ENCODE measurements around the gene CCDC8.
"Not testable (repeated sequence)": the region's sequence is repeated elsewhere in the genome, so short reads cannot be mapped to it uniquely, and the experiment has no call there.

Gene CCDC8

DNA sequence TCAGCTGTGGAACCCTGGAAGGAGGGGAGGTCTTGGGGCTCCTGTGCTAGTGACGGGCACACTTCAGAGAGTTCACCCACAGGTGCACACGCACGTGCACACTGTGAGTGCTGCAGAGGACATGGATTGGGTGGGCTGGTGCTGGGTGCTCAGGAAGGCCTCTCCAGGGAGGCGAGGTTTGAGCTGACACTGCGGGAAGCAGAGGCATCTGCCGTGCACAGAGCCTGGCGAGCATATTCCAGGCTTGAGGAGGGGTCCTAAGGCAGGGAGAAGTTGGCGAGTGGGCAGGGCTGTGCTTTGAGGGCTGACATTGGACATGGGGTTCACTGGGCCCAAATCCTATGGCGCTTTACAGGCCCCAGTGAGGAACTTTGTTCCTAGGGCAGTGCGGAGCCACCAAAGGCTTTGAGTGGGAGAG lies 25.6 kb downstream of the CCDC8 start:
- intact Hi-C loops (cut with micrococcal nuclease): no loop called here
- Mint-ChIP-seq H3K9me3 (peaks cover 7% of the 10 kb centered on the region), H3K4me1 (ENCODE audit: low read depth) (peaks cover 14% of the 10 kb centered on the region), H3K27ac (no peak overlapping the region), H3K27me3 (no peaks in the 10 kb centered on the region), H3K4me3 (no peak overlapping the region), H3K36me3 (ENCODE audit: low read depth) (peaks cover 93% of the 10 kb centered on the region)

DNA sequence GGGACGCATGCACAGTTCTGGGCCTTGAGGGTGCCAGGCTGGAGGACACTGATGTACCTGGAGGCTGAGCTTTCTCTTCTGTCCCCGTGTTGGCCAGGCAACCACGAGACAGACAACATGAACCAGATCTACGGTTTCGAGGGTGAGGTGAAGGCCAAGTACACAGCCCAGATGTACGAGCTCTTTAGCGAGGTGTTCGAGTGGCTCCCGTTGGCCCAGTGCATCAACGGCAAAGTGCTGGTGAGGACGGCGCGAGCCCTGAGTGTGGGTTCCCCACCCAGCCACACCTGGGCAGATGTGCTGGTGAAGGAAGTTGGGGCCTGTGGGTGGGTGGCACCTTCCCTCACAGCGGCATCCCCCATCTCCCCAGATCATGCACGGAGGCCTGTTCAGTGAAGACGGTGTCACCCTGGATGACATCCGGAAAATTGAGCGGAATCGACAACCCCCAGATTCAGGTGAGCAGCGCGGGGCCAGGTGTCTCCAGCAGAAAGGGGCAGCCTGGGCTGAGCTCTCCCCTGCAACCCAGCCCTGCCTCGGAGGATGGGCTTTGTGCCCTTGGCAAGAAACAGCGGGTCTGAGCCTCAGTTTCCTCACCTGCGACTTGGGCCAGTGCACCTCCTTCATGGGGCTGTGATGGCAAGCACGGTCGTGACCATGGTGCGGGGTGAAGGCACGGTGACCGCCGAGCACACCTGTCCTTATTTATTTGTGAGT lies 26.2 kb downstream of the CCDC8 start:
- Mint-ChIP-seq H3K36me3 (ENCODE audit: low read depth) (peaks cover 97% of the 10 kb centered on the region), H3K27me3 (no peaks in the 10 kb centered on the region), H3K9me3 (peaks cover 7% of the 10 kb centered on the region), H3K4me3 (no peak overlapping the region), H3K27ac (no peak overlapping the region), H3K4me1 (ENCODE audit: low read depth) (peaks cover 9% of the 10 kb centered on the region)
- intact Hi-C loops (cut with micrococcal nuclease): no loop called here

DNA sequence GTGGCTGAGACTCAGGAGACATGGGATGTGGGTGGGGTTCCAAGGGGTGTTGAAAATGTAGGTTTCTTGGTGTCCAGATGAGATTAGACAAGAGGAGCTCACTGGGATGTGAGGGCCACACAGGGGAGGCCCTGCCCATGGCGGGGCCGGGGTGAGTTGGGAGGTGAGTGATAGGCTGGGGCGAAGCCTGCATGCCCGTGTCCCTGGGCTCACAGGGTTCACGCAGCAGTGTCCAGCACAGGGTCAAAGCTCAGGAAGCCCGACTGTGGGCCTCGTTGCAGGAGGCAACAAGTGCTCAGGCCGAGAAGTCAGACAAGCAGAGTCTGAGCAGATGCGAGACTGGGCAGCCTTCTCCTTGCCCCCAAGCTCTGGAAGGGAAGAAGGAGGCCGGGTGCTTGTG lies 27.2 kb downstream of the CCDC8 start:
- Mint-ChIP-seq H3K4me1 (ENCODE audit: low read depth) (peaks cover 9% of the 10 kb centered on the region), H3K9me3 (peaks cover 7% of the 10 kb centered on the region), H3K27me3 (no peaks in the 10 kb centered on the region), H3K4me3 (no peak overlapping the region), H3K27ac (no peak overlapping the region), H3K36me3 (ENCODE audit: low read depth) (peaks cover 100% of the 10 kb centered on the region)
- intact Hi-C loops (cut with micrococcal nuclease): no loop called here

DNA sequence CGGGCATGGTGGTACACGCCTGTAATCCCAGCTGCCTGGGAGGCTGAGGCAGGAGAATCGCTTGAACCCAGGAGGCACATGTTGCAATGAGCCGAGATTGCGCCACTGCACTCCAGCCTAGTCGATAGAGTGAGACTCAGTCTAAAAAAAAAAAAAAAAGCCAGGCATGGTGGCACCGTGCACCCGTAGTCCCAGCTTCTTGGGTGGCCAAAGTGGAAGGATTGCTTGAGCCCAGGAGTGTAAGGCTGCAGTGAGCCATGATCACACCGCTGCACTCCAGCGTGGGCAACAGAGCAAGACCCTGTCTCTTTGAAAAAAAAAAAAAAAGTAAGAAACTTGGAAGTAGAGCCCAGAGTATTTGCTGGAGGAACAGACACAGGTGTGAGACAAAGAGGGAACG lies 27.7 kb downstream of the CCDC8 start:
- no peaks in the 10 kb centered on the region for H3K27me3 Mint-ChIP-seq
- intact Hi-C loops (cut with micrococcal nuclease): no loop called here
- H3K9me3 Mint-ChIP-seq: peaks cover 7% of the 10 kb centered on the region
- H3K27ac Mint-ChIP-seq: no peak overlapping the region
- H3K36me3 Mint-ChIP-seq (ENCODE audit: low read depth): peaks cover 100% of the 10 kb centered on the region
- peaks cover 9% of the 10 kb centered on the region for H3K4me1 Mint-ChIP-seq (ENCODE audit: low read depth)
- no peak overlapping the region for H3K4me3 Mint-ChIP-seq

DNA sequence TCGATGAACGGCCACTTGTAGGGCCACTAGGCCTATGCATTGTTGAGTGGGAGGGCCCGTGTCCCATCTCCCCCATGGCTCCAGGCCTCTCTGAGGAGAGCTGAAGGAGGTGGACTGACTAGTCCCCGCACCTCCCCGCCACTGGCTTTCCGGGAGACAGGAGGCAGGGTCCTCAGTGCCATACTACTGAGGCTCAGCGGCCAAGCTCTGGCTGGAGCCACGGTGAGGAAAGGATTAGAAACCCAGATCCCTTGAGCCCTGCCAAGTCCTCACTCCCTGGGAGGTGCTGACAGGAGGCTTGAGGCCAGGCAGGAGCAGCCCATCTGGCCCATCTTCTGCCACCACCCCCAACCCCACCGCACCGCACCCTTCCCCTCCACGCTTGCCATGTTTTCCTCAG lies 29.0 kb downstream of the CCDC8 start:
- Mint-ChIP-seq H3K36me3 (ENCODE audit: low read depth) (peaks cover 98% of the 10 kb centered on the region), H3K4me1 (ENCODE audit: low read depth) (peaks cover 2% of the 10 kb centered on the region), H3K27ac (no peak overlapping the region), H3K27me3 (no peaks in the 10 kb centered on the region), H3K9me3 (peaks cover 4% of the 10 kb centered on the region), H3K4me3 (no peak overlapping the region)
- intact Hi-C loops (cut with micrococcal nuclease): no loop called here

DNA sequence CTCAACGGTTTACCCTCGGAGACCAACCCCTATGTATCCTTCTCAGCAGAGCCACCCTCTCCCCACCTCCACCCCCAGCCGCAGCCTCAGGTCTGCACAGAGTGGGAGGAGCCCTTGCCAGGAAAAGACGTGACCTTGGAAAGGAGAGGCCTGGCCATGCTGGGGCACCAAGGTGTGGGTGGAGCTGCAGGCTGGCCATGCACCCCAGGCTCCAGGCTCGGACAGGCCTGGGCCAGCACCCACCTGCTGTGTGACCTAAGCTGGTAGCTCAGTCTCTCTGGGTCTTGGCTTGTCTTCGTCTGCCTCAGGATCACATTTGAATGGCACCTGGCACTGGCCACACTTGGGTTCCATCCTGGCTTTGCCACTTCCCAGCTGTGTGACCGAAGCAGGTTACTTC lies 29.5 kb downstream of the CCDC8 start:
- intact Hi-C loops (cut with micrococcal nuclease): no loop called here
- no peaks in the 10 kb centered on the region for H3K9me3 Mint-ChIP-seq
- peaks cover 98% of the 10 kb centered on the region for H3K36me3 Mint-ChIP-seq (ENCODE audit: low read depth)
- H3K4me1 Mint-ChIP-seq (ENCODE audit: low read depth): no peaks in the 10 kb centered on the region
- H3K27me3 Mint-ChIP-seq: no peaks in the 10 kb centered on the region
- H3K4me3 Mint-ChIP-seq: no peak overlapping the region
- H3K27ac Mint-ChIP-seq: no peak overlapping the region

DNA sequence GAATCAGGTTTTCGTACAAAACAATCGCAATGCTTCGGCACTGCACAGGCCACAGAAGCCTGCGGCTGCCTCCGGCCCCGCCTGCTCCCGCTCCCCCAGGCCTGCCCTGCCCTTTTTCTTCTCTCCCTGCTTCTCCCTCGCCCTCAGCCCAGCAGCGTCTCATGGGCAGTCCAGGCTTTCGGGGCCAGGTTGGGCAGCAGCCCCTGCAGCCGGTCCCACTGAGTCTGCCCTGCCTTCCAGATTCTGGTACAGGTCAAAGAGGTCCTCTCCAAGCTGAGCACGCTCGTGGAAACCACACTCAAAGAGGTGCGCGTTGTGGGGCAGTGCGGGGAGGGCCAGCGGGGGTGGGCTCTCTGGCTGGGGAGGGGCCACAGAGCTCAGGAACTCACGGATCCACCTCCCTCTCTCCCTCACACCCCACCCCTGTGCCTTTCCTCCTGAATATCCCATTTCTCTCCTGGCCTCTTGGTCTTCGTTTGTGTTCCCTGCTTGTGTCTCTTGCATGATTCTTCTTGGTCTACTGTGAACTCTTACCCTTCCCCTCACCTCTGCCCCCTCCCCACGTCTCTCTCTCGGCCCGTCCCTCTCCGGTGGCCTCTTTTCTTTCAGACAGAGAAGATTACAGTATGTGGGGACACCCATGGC lies 30.1 kb downstream of the CCDC8 start:
- Mint-ChIP-seq H3K27ac (no peak overlapping the region), H3K4me1 (ENCODE audit: low read depth) (no peaks in the 10 kb centered on the region), H3K4me3 (no peak overlapping the region), H3K36me3 (ENCODE audit: low read depth) (peaks cover 98% of the 10 kb centered on the region), H3K9me3 (no peaks in the 10 kb centered on the region), H3K27me3 (no peaks in the 10 kb centered on the region)
- intact Hi-C loops (cut with micrococcal nuclease): no loop called here

DNA sequence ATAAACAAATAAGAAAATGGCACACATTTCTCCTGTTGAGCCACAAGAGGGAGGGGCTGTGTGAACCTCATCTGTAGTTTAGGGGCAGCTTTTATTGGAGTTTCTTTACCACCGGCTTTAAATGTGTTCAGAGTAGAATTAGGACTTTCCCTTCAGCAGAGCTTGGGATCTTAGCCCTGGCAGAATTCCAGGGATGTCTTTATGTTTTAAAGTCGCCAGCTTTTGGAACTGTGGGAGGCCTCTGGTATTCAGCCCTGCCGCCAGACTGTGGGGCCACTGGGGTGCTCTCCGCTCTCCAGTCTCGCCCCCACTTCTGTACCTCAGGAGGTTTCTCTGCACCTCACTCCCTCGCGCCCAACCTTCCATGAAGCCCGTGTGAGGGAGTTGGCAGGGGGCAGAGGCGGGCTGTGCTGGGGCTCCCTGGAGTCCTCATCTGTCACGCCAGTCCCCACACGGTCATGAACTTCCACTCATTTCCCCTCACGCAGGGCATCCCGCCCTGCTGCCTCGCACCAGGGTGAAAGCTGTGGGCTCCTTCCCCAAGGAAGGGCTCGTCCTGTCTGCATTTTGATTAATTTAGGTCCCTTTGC lies 31.5 kb downstream of the CCDC8 start:
- Mint-ChIP-seq H3K27ac (no peak overlapping the region), H3K9me3 (no peaks in the 10 kb centered on the region), H3K36me3 (ENCODE audit: low read depth) (peaks cover 98% of the 10 kb centered on the region), H3K4me3 (no peak overlapping the region), H3K27me3 (no peaks in the 10 kb centered on the region), H3K4me1 (ENCODE audit: low read depth) (no peaks in the 10 kb centered on the region)
- intact Hi-C loops (cut with micrococcal nuclease): no loop called here

DNA sequence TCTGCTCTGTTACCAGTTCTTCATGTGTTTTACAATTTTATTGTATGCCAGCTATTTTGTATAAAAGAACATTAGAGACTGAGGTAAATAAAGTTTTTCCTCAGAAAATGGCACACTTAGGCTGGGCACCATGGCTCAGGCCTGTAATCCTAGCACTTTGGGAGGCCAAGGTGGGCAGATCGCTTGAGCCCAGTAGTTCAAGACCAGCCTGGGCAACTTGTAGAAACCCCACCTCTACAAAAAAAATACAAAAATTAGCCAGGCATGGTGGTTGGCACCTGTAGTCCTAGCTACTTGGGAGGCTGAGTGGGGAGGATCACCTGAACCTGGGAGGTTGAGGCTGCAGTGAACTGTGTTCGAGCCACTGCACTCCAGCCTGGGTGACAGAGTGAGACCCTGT lies 32.0 kb downstream of the CCDC8 start:
- Mint-ChIP-seq H3K9me3 (no peaks in the 10 kb centered on the region), H3K27me3 (no peaks in the 10 kb centered on the region), H3K36me3 (ENCODE audit: low read depth) (peaks cover 98% of the 10 kb centered on the region), H3K4me1 (ENCODE audit: low read depth) (no peaks in the 10 kb centered on the region), H3K4me3 (no peak overlapping the region), H3K27ac (no peak overlapping the region)
- intact Hi-C loops (cut with micrococcal nuclease): no loop called here

DNA sequence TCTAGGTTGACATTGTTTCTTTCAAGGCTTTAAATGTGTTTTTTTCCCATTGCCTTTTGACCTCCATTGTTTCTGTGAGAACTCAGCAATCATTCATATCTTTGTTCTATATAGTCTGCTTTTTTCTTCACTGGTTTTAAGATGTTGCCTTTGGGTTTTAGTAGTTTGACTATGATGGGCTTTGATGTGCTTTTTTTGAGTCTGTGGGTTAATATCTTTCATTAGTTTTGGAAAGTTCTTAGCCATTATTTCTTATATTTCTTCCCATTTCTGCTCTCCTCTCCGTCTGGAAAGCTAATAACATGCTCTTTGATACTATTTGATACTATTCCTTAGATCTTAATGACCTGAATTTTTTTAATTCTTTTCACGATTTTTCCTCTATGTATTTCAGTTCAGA lies 32.7 kb downstream of the CCDC8 start:
- Mint-ChIP-seq H3K4me3 (no peak overlapping the region), H3K4me1 (ENCODE audit: low read depth) (no peaks in the 10 kb centered on the region), H3K9me3 (no peaks in the 10 kb centered on the region), H3K36me3 (ENCODE audit: low read depth) (peaks cover 98% of the 10 kb centered on the region), H3K27me3 (no peaks in the 10 kb centered on the region), H3K27ac (no peak overlapping the region)
- intact Hi-C loops (cut with micrococcal nuclease): no loop called here

DNA sequence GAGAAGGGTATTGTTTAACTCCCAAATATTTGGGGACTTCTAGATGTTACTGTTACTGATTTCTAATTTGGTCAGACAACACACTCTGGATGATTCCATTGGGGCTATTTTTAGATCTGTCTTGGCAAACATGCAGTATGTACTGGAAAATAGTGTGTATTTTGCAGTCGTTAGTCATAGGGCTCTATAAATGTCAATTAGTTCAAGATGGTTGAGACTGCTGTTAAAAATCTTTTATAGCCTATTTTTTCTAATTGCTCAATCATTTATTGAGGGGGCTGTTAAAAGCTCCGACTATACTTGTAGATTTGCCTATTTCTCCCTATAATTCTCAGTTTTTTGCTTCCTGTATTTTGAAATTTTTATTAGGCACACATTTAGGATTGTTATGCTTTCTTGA lies 35.1 kb downstream of the CCDC8 start:
- Mint-ChIP-seq H3K9me3 (no peaks in the 10 kb centered on the region), H3K4me3 (no peak overlapping the region), H3K36me3 (ENCODE audit: low read depth) (peaks cover 97% of the 10 kb centered on the region), H3K27me3 (no peaks in the 10 kb centered on the region), H3K27ac (no peak overlapping the region), H3K4me1 (ENCODE audit: low read depth) (no peaks in the 10 kb centered on the region)
- intact Hi-C loops (cut with micrococcal nuclease): no loop called here

DNA sequence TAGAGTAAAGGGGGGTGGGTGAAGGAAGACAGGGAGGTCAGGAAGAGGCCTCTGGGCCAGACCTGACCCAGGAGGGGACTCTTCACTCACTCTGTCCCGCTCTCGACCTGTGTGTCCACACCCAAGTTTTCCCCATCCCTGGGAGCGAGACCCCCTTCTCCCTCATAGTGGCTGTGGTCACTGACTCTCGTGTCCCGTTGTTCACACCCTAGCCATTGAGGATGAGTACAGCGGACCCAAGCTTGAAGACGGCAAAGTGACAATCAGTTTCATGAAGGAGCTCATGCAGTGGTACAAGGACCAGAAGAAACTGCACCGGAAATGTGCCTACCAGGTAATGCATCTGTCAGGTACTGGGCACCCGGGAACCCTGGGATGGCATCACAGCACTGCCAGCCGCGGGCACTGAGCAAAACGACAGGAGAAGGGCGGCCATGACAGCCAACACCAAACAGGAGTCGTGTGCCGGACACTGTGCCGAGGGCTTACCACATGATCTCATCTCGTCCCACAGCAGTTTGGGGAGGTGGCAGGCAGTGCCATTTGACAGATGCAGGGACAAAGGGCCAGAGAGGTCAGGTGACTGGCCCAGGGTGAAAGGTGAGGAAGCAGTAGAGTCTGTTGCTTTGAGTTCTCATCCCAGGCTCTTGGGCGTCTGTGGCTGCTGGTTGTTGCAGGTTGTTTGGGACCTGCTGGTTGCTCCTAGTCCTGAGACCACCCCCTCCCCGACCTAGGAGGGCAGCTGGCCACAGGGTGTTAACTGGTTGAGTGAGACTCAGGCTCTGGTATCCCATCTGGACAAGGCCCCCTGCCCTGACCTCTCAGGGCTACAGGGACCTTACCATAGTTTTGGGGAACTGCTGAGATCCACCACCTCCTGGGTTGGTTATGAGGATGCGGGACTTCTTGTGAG lies 36.9 kb downstream of the CCDC8 start:
- no peak overlapping the region for H3K27ac Mint-ChIP-seq
- H3K9me3 Mint-ChIP-seq: no peaks in the 10 kb centered on the region
- H3K4me3 Mint-ChIP-seq: no peak overlapping the region
- no peaks in the 10 kb centered on the region for H3K27me3 Mint-ChIP-seq
- intact Hi-C loops (cut with micrococcal nuclease): no loop called here
- peaks cover 84% of the 10 kb centered on the region for H3K36me3 Mint-ChIP-seq (ENCODE audit: low read depth)
- H3K4me1 Mint-ChIP-seq (ENCODE audit: low read depth): no peaks in the 10 kb centered on the region

DNA sequence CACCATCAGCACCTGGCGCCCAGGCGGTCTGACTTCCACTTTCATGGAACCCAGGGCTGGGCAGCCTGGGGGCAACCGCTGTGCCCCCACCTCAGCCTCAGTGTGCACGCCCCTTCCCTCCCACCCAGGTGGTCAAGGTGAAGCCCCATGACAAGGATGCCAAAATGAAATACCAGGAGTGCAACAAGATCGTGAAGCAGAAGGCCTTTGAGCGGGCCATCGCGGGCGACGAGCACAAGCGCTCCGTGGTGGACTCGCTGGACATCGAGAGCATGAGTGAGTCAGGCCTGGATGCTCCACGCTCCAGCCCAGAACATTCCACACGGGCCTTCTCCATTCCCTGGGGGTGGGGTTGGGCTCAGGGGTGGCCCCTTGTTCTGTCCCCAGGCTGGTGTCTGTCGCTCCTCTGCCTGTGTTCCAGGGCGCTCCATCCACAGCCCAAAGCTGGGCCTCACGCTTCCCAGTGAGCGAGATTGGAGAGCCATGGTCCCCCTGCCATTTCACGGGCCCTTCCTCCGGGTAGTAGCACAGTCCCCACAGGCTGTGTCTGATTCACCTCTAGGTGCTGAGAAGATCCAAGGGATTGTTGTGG lies 37.8 kb downstream of the CCDC8 start:
- H3K27me3 Mint-ChIP-seq; H3K9me3 Mint-ChIP-seq; H3K4me1 Mint-ChIP-seq (ENCODE audit: low read depth); intact Hi-C loops (cut with micrococcal nuclease); H3K27ac Mint-ChIP-seq; H3K4me3 Mint-ChIP-seq: not testable (repeated sequence)
- peaks cover 84% of the 10 kb centered on the region for H3K36me3 Mint-ChIP-seq (ENCODE audit: low read depth)
